Adrenal gland (tissue), 12 donors: ENCODE results near the gene PSME1. TPM values are rescaled to one million over a fixed set of nuclear protein-coding genes. Genes with fewer than 3 reads are reported as not detected.

ENCODE experiments used
- DNase-seq, 7 donors: peaks; one replicate each; pipeline ENCODE4 v3.0.0-alpha.2; 2019 to 2020
- H3K27ac ChIP-seq, 5 donors: fragments of 200-600 bp; sonication (generic) in 4 of 5; 1 replicate in 3 of 5; 2 replicates in 2 of 5; pipeline versions ENCODE4 v1.5.1 to v1.8.0; 2016 to 2020; ENCODE audit warnings: mild to moderate bottlenecking in 1 of 5
- H3K27me3 ChIP-seq: fragments of 200-600 bp; 2 replicates; pipeline ENCODE4 v1.8.0; 2021
- H3K36me3 ChIP-seq, 2 donors: fragments of 200-600 bp; replicated peaks in 1 of 2; 1 replicate in 1 of 2; 2 replicates in 1 of 2; pipeline versions ENCODE4 v1.5.1 to v1.8.0; 2018 to 2022
- H3K4me1 ChIP-seq, 2 donors: fragments of 200-600 bp; replicated peaks in 1 of 2; 1 replicate in 1 of 2; 2 replicates in 1 of 2; pipeline versions ENCODE4 v1.5.1 to v1.8.0; 2018 to 2021
- H3K4me3 ChIP-seq, 4 donors: fragments of 200-600 bp; sonication (generic) in 3 of 4; one replicate each; pipeline ENCODE4 v1.5.1; 2016 to 2018
- H3K9me3 ChIP-seq, 3 donors: fragments of 200-600 bp; sonication (generic) in 1 of 3; replicated peaks in 1 of 3; 1 replicate in 2 of 3; 2 replicates in 1 of 3; pipeline versions ENCODE4 v1.5.1 to v1.8.0; 2016 to 2021
- CTCF ChIP-seq, 6 experiments: fragments of 450-650 bp in 4 of 6; fragments of 200-600 bp in 2 of 6; sonication (generic) in 1 of 6; IDR thresholded peaks; 1 replicate in 5 of 6; 2 replicates in 1 of 6; pipeline versions ENCODE4 v1.5.1 to v1.8.0; 2016 to 2021; ENCODE audit warnings: antibody characterized with exemption in 6 of 6, mild to moderate bottlenecking in 2 of 6, moderate library complexity in 1 of 6
- POLR2A ChIP-seq, 2 donors: fragments of 450-650 bp; IDR thresholded peaks; one replicate each; pipeline ENCODE4 v1.6.1; 2017; ENCODE audit warnings: antibody characterized with exemption in 2 of 2, mild to moderate bottlenecking in 2 of 2, moderate library complexity in 1 of 2
- WGBS, 4 donors: extraction: QIAGEN DNeasy Blood & Tissue Kit in 2 of 4; methylation state at CpG; one replicate each; pipeline versions ENCODE4 v1.1.5 to v1.1.7; 2013 to 2017; 5-methylcytosine and 5-hydroxymethylcytosine counted together
- intact Hi-C, 2 donors: fragments of 100-400 bp; cut with DNase I; formaldehyde crosslinking; loops; one replicate each; pipeline versions ENCODE4 v1.14.1 to v1.15.0; 2022 to 2023
- polyA plus RNA-seq, 3 donors: library from polyadenylated mRNA; stranded (reverse); fragments of 200-250 nt in 2 of 3; fragments of 350-450 nt in 1 of 3; fragmentation: Illumina TruSeq in 1 of 3; extraction: RNeasy Lipid Tissue Mini Kit (QIAGEN cat#74804) in 1 of 3; gene quantifications; one replicate each; pipeline ENCODE4 v1.2.3, GENCODE V29; 2013 to 2014
- total RNA-seq, 9 donors: library from RNA; depleted of rRNA in 4 of 9; stranded (reverse); fragments of >200 nt in 4 of 9; fragments of 120-200 nt in 1 of 9; fragmentation: NEBNext Ultra II Directional in 1 of 9; extraction: Animal tissue kit (Norgen Biotek cat#: 25700) in 1 of 9; gene quantifications; one replicate each; pipeline versions ENCODE4 v1.1.0 to v1.2.4, GENCODE V29; 2013 to 2023
- donor health status: healthy with polysubstance abuse.
- donor health status: Bipolar disorder and iron deficiency.
- donor health status: DM: yes; HTN: yes; CAD: no.
- donor health status: DM: no; HTN: no; CAD: no.
- donor health status: DM: no; HTN: no; CAD: no.
- donor health status: DM: yes; HTN: yes; CAD: no.

The PSME1 gene
- total and polyA plus RNA-seq, 12 donors = 205 to 386 (median 283) TPM

DNA sequence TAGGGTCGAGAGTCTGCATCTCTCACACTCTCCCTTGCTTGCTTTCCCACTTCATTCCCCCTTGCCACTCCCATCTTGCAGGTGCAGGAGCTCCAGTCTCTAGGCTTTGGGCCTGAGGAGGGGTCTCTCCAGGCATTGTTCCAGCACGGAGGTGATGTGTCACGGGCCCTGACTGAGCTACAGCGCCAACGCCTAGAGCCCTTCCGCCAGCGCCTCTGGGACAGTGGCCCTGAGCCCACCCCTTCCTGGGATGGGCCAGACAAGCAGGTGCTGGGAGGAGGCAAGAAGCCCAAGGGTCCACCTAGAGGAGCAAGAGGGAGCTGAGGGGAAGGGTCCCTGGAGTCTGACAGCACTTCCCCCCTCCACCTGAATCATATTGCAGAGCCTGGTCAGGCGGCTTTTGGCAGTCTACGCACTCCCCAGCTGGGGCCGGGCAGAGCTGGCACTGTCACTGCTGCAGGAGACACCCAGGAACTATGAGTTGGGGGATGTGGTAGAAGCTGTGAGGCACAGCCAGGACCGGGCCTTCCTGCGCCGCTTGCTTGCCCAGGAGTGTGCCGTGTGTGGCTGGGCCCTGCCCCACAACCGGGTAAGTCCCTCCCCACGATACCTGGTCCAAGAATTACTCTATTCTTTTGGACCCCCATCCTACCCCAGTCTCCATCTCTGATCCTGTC lies 15.5 kb downstream of the PSME1 start:
- no peak for TF ChIP-seq POLR2A (IDR thresholded peaks at IDR 0.05)
- H3K36me3 ChIP-seq = peaks cover 0 to 70% of the 10 kb centered on the region in 2 donors
- intact Hi-C loops = loop anchor here in 1 of 2 donors (10.0 kb wide), 1 partner anchor 87 kb away; no protein-coding TSS in a partner anchor
- H3K4me1 ChIP-seq = peaks cover 7 to 18% of the 10 kb centered on the region in 2 donors
- H3K27me3 ChIP-seq = no peaks in the 10 kb centered on the region
- H3K9me3 ChIP-seq = no peaks in the 10 kb centered on the region
- H3K4me3 ChIP-seq = no peak overlapping the region
- H3K27ac ChIP-seq = no peak overlapping the region
- no peak for DNase-seq
- WGBS, 4 donors = 90 to 95% (median 93%) methylated on average over 9 to 16 of the region's 16 CpGs

GRCh38 chr14:24155100-24155499 lies 19.1 kb downstream of the PSME1 start:
- H3K27ac ChIP-seq = no peak overlapping the region
- H3K4me1 ChIP-seq = peaks cover 0 to 10% of the 10 kb centered on the region in 2 donors
- H3K9me3 ChIP-seq = no peaks in the 10 kb centered on the region
- TF ChIP-seq CTCF (IDR thresholded peaks at IDR 0.05) = no peak
- TF ChIP-seq POLR2A (IDR thresholded peaks at IDR 0.05) = no peak
- H3K27me3 ChIP-seq = no peaks in the 10 kb centered on the region
- no peak overlapping the region for H3K4me3 ChIP-seq
- intact Hi-C loops = loop anchor here in 1 of 2 donors (10.0 kb wide), 1 partner anchor 90 kb away; no protein-coding TSS in a partner anchor
- WGBS, 4 donors = 90 to 97% (median 94%) methylated on average over 8 to 10 of the region's 10 CpGs
- DNase-seq = no peak
- H3K36me3 ChIP-seq = peaks cover 0 to 78% of the 10 kb centered on the region in 2 donors

DNA sequence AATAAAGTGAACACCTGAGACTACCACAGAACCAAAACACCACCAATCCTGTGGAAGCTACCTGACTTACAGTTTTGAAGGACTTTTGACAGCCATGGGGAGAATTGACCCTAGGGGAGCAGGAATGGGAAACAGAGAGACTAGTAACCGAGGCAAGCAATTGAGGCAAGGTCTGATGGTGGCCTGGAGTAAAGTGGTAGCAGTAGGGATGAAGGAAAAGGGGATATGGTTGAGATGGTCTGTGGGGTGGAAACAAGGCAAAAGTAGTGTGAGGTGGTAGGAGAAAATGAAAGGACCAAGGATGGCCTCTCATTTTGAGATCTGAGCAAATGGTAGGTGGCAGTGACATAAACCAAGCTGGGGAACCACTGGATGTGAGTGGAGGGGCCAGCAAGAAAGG lies 20.8 kb downstream of the PSME1 start:
- intact Hi-C loops = loop anchor here in 1 of 2 donors (10.0 kb wide), 1 partner anchor 92 kb away; no protein-coding TSS in a partner anchor

DNA sequence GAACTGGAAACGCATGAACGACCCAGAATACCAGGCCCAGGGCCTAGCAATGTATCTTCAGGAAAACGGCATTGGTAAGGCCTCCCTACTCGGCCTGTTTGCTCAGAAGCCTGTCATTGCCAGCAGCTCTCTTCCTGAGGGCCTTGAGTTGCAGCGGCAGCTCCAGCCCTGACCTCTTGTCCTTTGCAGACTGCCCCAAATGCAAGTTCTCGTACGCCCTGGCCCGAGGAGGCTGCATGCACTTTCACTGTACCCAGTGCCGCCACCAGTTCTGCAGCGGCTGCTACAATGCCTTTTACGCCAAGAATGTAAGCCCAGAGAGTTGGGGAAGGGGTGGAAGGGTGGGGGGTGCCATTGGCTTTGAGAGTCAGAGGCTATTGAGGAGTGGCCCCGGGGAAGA lies 21.3 kb downstream of the PSME1 start:
- intact Hi-C loops = loop anchor here in 1 of 2 donors (10.0 kb wide), 1 partner anchor 93 kb away; no protein-coding TSS in a partner anchor
- no peak for TF ChIP-seq POLR2A (IDR thresholded peaks at IDR 0.05)
- no peak for TF ChIP-seq CTCF (IDR thresholded peaks at IDR 0.05)
- 50 to 71% (median 58%) methylated on average over 9 to 12 of the region's 12 CpGs for WGBS, 4 donors
- Histone ChIP-seq H3K27ac (peak overlapping the region in 3 of 5 donors; percentile 26 to 70 (median 64)), H3K36me3 (peaks cover 0 to 64% of the 10 kb centered on the region in 2 donors), H3K4me1 (peaks cover 7 to 22% of the 10 kb centered on the region in 2 donors), H3K9me3 (no peaks in the 10 kb centered on the region), H3K27me3 (no peaks in the 10 kb centered on the region), H3K4me3 (no peak overlapping the region)
- DNase-seq = peak in 3 of 7 donors; percentile 67 to 72 (median 71)

More for the DNA sequence above, 20.8 kb downstream of the PSME1 start:
- TF ChIP-seq CTCF (IDR thresholded peaks at IDR 0.05) = no peak
- TF ChIP-seq POLR2A (IDR thresholded peaks at IDR 0.05) = no peak
- H3K36me3 ChIP-seq = peaks cover 0 to 69% of the 10 kb centered on the region in 2 donors
- no peak overlapping the region for H3K4me3 ChIP-seq
- no peak for DNase-seq
- no peaks in the 10 kb centered on the region for H3K9me3 ChIP-seq
- WGBS, 4 donors = 87 to 94% (median 90%) methylated on average over 1 of the region's 1 CpG
- peak overlapping the region in 4 of 5 donors; percentile 26 to 70 (median 52) for H3K27ac ChIP-seq
- peaks cover 4 to 17% of the 10 kb centered on the region in 2 donors for H3K4me1 ChIP-seq
- H3K27me3 ChIP-seq = no peaks in the 10 kb centered on the region
